ENCODE data around the gene LMNA.

- TF ChIP-seq EZH2phosphoT487 (IDR thresholded peaks at IDR 0.05; ENCODE audit: insufficient read depth, low read depth) (no peak), EZH2 (IDR thresholded peaks at IDR 0.05; ENCODE audit: insufficient read depth, poor library complexity, severe bottlenecking) (no peak)
Observed at GRCh38 chr1:156113282-156113950, 1.1 kb upstream of the LMNA start.

Data from GM23248 (cell line).